ENCODE measurements around the gene ITGA2. TPM values are rescaled to one million over a fixed set of nuclear protein-coding genes. Genes with fewer than 3 reads are reported as not detected.

ITGA2 gene
- total and polyA plus RNA-seq, 2 of the 8 experiments (the other 6 are each of a cell fraction or from before 2014, with no cell fraction given), result 1.4 to 7.7 TPM

- TF ChIP-seq, protein P1, sequence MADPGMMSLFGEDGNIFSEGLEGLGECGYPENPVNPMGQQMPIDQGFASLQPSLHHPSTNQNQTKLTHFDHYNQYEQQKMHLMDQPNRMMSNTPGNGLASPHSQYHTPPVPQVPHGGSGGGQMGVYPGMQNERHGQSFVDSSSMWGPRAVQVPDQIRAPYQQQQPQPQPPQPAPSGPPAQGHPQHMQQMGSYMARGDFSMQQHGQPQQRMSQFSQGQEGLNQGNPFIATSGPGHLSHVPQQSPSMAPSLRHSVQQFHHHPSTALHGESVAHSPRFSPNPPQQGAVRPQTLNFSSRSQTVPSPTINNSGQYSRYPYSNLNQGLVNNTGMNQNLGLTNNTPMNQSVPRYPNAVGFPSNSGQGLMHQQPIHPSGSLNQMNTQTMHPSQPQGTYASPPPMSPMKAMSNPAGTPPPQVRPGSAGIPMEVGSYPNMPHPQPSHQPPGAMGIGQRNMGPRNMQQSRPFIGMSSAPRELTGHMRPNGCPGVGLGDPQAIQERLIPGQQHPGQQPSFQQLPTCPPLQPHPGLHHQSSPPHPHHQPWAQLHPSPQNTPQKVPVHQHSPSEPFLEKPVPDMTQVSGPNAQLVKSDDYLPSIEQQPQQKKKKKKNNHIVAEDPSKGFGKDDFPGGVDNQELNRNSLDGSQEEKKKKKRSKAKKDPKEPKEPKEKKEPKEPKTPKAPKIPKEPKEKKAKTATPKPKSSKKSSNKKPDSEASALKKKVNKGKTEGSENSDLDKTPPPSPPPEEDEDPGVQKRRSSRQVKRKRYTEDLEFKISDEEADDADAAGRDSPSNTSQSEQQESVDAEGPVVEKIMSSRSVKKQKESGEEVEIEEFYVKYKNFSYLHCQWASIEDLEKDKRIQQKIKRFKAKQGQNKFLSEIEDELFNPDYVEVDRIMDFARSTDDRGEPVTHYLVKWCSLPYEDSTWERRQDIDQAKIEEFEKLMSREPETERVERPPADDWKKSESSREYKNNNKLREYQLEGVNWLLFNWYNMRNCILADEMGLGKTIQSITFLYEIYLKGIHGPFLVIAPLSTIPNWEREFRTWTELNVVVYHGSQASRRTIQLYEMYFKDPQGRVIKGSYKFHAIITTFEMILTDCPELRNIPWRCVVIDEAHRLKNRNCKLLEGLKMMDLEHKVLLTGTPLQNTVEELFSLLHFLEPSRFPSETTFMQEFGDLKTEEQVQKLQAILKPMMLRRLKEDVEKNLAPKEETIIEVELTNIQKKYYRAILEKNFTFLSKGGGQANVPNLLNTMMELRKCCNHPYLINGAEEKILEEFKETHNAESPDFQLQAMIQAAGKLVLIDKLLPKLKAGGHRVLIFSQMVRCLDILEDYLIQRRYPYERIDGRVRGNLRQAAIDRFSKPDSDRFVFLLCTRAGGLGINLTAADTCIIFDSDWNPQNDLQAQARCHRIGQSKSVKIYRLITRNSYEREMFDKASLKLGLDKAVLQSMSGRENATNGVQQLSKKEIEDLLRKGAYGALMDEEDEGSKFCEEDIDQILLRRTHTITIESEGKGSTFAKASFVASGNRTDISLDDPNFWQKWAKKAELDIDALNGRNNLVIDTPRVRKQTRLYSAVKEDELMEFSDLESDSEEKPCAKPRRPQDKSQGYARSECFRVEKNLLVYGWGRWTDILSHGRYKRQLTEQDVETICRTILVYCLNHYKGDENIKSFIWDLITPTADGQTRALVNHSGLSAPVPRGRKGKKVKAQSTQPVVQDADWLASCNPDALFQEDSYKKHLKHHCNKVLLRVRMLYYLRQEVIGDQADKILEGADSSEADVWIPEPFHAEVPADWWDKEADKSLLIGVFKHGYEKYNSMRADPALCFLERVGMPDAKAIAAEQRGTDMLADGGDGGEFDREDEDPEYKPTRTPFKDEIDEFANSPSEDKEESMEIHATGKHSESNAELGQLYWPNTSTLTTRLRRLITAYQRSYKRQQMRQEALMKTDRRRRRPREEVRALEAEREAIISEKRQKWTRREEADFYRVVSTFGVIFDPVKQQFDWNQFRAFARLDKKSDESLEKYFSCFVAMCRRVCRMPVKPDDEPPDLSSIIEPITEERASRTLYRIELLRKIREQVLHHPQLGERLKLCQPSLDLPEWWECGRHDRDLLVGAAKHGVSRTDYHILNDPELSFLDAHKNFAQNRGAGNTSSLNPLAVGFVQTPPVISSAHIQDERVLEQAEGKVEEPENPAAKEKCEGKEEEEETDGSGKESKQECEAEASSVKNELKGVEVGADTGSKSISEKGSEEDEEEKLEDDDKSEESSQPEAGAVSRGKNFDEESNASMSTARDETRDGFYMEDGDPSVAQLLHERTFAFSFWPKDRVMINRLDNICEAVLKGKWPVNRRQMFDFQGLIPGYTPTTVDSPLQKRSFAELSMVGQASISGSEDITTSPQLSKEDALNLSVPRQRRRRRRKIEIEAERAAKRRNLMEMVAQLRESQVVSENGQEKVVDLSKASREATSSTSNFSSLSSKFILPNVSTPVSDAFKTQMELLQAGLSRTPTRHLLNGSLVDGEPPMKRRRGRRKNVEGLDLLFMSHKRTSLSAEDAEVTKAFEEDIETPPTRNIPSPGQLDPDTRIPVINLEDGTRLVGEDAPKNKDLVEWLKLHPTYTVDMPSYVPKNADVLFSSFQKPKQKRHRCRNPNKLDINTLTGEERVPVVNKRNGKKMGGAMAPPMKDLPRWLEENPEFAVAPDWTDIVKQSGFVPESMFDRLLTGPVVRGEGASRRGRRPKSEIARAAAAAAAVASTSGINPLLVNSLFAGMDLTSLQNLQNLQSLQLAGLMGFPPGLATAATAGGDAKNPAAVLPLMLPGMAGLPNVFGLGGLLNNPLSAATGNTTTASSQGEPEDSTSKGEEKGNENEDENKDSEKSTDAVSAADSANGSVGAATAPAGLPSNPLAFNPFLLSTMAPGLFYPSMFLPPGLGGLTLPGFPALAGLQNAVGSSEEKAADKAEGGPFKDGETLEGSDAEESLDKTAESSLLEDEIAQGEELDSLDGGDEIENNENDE (IDR thresholded peaks at IDR 0.05; ENCODE audit: insufficient replicate concordance, low read length), result no peak
- TF ChIP-seq SIX5 (IDR thresholded peaks at IDR 0.05; ENCODE audit: low read depth, low read length), result no peak
- TF ChIP-seq YY1 (IDR thresholded peaks at IDR 0.05; ENCODE audit: low read depth, low read length), result no peak
- TF ChIP-seq SP2 (IDR thresholded peaks at IDR 0.05; ENCODE audit: low read length), result no peak
These were observed 27.9 kb upstream of the ITGA2 start (continued) for GRCh38 chr5:52961274-52961681.

Measured in H1 (cell line).